DND-41 (cell line): ENCODE results near the gene ATP2A3.

Source experiments
- ATAC-seq: fragments of 200-7000 bp; cut with Tn5 transposase; 3 replicates; pipeline ENCODE4 v1.9.1; 2021; ENCODE audit warnings: low read depth; ENCODE audit not compliant: insufficient read depth
- DNase-seq: peaks from one replicate; pipeline ENCODE4 v3.0.0-alpha.2; 2020
- H2AFZ ChIP-seq: 2 replicates; pipeline ENCODE4 v1.6.0; 2012; ENCODE audit warnings: low read depth, low read length
- H3K27ac ChIP-seq: 2 replicates; pipeline ENCODE4 v1.5.1; 2012; ENCODE audit warnings: low read length, inconsistent platforms
- H3K27me3 ChIP-seq: fragments of 200-600 bp; sonication (generic); 2 replicates; pipeline ENCODE4 v1.6.0; 2012; ENCODE audit warnings: low read length, mild to moderate bottlenecking, inconsistent platforms; ENCODE audit not compliant: insufficient read depth, poor library complexity
- H3K36me3 ChIP-seq: 2 replicates; pipeline ENCODE4 v1.5.1; 2012; ENCODE audit warnings: low read length, inconsistent platforms; ENCODE audit not compliant: insufficient read depth
- H3K4me1 ChIP-seq: 2 replicates; pipeline ENCODE4 v1.5.1; 2012; ENCODE audit warnings: mild to moderate bottlenecking, low read length; ENCODE audit not compliant: insufficient read depth
- H3K4me2 ChIP-seq: 2 replicates; pipeline ENCODE4 v1.6.0; 2012; ENCODE audit warnings: mild to moderate bottlenecking, moderate library complexity, low read length, inconsistent platforms; ENCODE audit not compliant: insufficient read depth
- H3K4me3 ChIP-seq, 2 experiments: fragments of 200-600 bp in 1 of 2; shearing (Covaris generic) in 1 of 2; 2 replicates each; pipeline ENCODE4 v1.5.1; 2012 to 2016; ENCODE audit warnings: inconsistent platforms in 2 of 2, low read length in 2 of 2, mild to moderate bottlenecking in 2 of 2, low read depth in 1 of 2, moderate library complexity in 1 of 2
- H3K79me2 ChIP-seq: 2 replicates; pipeline ENCODE4 v1.6.0; 2012; ENCODE audit warnings: low read length, inconsistent platforms; ENCODE audit not compliant: insufficient read depth
- H3K9ac ChIP-seq: 2 replicates; pipeline ENCODE4 v1.6.0; 2012; ENCODE audit warnings: low read depth, mild to moderate bottlenecking, inconsistent platforms, low read length, moderate library complexity
- H3K9me3 ChIP-seq: 2 replicates; pipeline ENCODE4 v1.5.1; 2012; ENCODE audit warnings: low read length, moderate library complexity, mild to moderate bottlenecking, inconsistent platforms; ENCODE audit not compliant: insufficient read depth, severe bottlenecking
- H4K20me1 ChIP-seq: 2 replicates; pipeline ENCODE4 v1.6.0; 2012; ENCODE audit warnings: low read length; ENCODE audit not compliant: insufficient read depth
- CTCF ChIP-seq: IDR thresholded peaks from 2 replicates; pipeline ENCODE4 v1.5.1; 2012; ENCODE audit warnings: borderline replicate concordance, low read length, moderate library complexity, mild to moderate bottlenecking; ENCODE audit not compliant: poor library complexity, severe bottlenecking; ENCODE audit errors: extremely low read depth
- EZH2 ChIP-seq: IDR thresholded peaks from 3 replicates; pipeline ENCODE4 v1.6.1; 2012; ENCODE audit warnings: borderline replicate concordance, low read depth, mild to moderate bottlenecking, moderate library complexity, low read length, inconsistent platforms; ENCODE audit not compliant: severe bottlenecking

Gene ATP2A3

GRCh38 chr17:3892095-3892998 is 71.9 kb downstream of the ATP2A3 start:
- Histone ChIP-seq H3K4me3 (peak overlapping the region; percentile 31 to 71; a peak in 3 of 4 replicates), H3K9me3 (no peaks in the 10 kb centered on the region), H3K27ac (no peak overlapping the region), H3K4me2 (peak overlapping the region; percentile 98), H2AFZ (peak overlapping the region; percentile 79), H4K20me1 (peaks cover 11% of the 10 kb centered on the region), H3K9ac (peak overlapping the region; percentile 57), H3K27me3 (no peaks in the 10 kb centered on the region), H3K4me1 (peaks cover 22% of the 10 kb centered on the region), H3K79me2 (no peaks in the 10 kb centered on the region), H3K36me3 (no peaks in the 10 kb centered on the region)
- peak; percentile 70 for ATAC-seq
- no peak for TF ChIP-seq EZH2
- peak; percentile 47 for TF ChIP-seq CTCF
- peak; percentile 81 for DNase-seq

- H3K4me1 ChIP-seq, result peaks cover 22% of the 10 kb centered on the region
- H3K4me3 ChIP-seq, result peak overlapping the region in 1 of 2 experiments; percentile 71; a peak in 2 of 4 replicates
- TF ChIP-seq CTCF (no peak), EZH2 (no peak)
- no peak overlapping the region for H2AFZ ChIP-seq
- H3K9ac ChIP-seq, result peak overlapping the region; percentile 57; the same call in 1 of the 2 replicates
- ATAC-seq (no peak), DNase-seq (no peak)
- no peak overlapping the region for H3K27ac ChIP-seq
- H3K9me3 ChIP-seq, result no peaks in the 10 kb centered on the region
- H3K36me3 ChIP-seq, result no peaks in the 10 kb centered on the region
- H4K20me1 ChIP-seq, result peaks cover 15% of the 10 kb centered on the region
- peak overlapping the region; percentile 98 for H3K4me2 ChIP-seq
- no peaks in the 10 kb centered on the region for H3K27me3 ChIP-seq
- H3K79me2 ChIP-seq, result no peaks in the 10 kb centered on the region
These were observed 72.6 kb downstream of the ATP2A3 start for GRCh38 chr17:3891626-3892094.

- Histone ChIP-seq H3K9ac (no peak overlapping the region), H3K4me2 (no peak overlapping the region), H3K4me1 (peaks cover 22% of the 10 kb centered on the region), H2AFZ (no peak overlapping the region), H3K27me3 (no peaks in the 10 kb centered on the region), H3K9me3 (no peaks in the 10 kb centered on the region), H3K36me3 (no peaks in the 10 kb centered on the region), H3K79me2 (no peaks in the 10 kb centered on the region), H4K20me1 (peaks cover 18% of the 10 kb centered on the region), H3K4me3 (no peak overlapping the region), H3K27ac (no peak overlapping the region)
- ATAC-seq (no peak), DNase-seq (no peak)
- TF ChIP-seq CTCF (no peak), EZH2 (no peak)
These were observed 73.4 kb downstream of the ATP2A3 start for GRCh38 chr17:3890878-3891219.
